ENCODE measurements around the gene SPATA19.

The SPATA19 gene

GRCh38 chr11:133845413-133845812 is at the start of gene SPATA19:
SPATA19 (minus strand) TSS chr11:133845513; CDS start chr11:133845446, 67 bp downstream.
- no peak within 1 kb of the TSS for H3K4me2 ChIP-seq (ENCODE audit: low read length)
- no peaks in the 10 kb centered on the region for H3K9me3 ChIP-seq (ENCODE audit: low read length)
- no peak within 1 kb of the TSS for H3K9ac ChIP-seq (ENCODE audit: low read length)
- no peaks in the 10 kb centered on the region for H3K4me1 ChIP-seq (ENCODE audit: insufficient read depth, low read length, severe bottlenecking)
- no peaks in the 10 kb centered on the region for H3K36me3 ChIP-seq (ENCODE audit: insufficient read depth, low read length)
- H3K27me3 ChIP-seq (ENCODE audit: insufficient read depth, low read length), result no peaks in the 10 kb centered on the region
- no peak within 1 kb of the TSS for H3K27ac ChIP-seq (ENCODE audit: low read depth, low read length, poor library complexity, severe bottlenecking)
- H3K4me3 ChIP-seq (ENCODE audit: low read depth, low read length, poor library complexity, severe bottlenecking), result no peak within 1 kb of the TSS
- no peaks in the 10 kb centered on the region for H4K20me1 ChIP-seq (ENCODE audit: insufficient read depth, low read length)
- no peak for TF ChIP-seq CTCF (IDR thresholded peaks at IDR 0.05; ENCODE audit: low read length)
- TF ChIP-seq EZH2 (IDR thresholded peaks at IDR 0.05; ENCODE audit: borderline replicate concordance, low read length), result no peak
- H3K9me2 ChIP-seq (ENCODE audit: low read depth, low read length), result no peaks in the 10 kb centered on the region
- no peaks in the 10 kb centered on the region for H3K79me2 ChIP-seq (ENCODE audit: insufficient read depth, low read length)
- no peaks in the 10 kb centered on the region for H3F3A ChIP-seq (ENCODE audit: insufficient read depth, low read length)
- no peak within 1 kb of the TSS for H2AFZ ChIP-seq (ENCODE audit: low read length)

- H3K9ac ChIP-seq (ENCODE audit: low read length), result no peak overlapping the region
These were observed 49.8 kb upstream of the SPATA19 start for GRCh38 chr11:133895061-133895479.

GRCh38 chr11:133893381-133893780 is 48.1 kb upstream of the SPATA19 start:
- H3K27me3 ChIP-seq (ENCODE audit: insufficient read depth, low read length), result no peaks in the 10 kb centered on the region
- H3K36me3 ChIP-seq (ENCODE audit: insufficient read depth, low read length), result no peaks in the 10 kb centered on the region
- no peak overlapping the region for H3K4me2 ChIP-seq (ENCODE audit: low read length)

More at GRCh38 chr11:133895061-133895479, 49.8 kb upstream of the SPATA19 start:
- Histone ChIP-seq H3K27me3 (ENCODE audit: insufficient read depth, low read length) (no peaks in the 10 kb centered on the region), H3K27ac (ENCODE audit: low read depth, low read length, poor library complexity, severe bottlenecking) (no peak overlapping the region), H3K9me2 (ENCODE audit: low read depth, low read length) (no peaks in the 10 kb centered on the region), H3K4me1 (ENCODE audit: insufficient read depth, low read length, severe bottlenecking) (no peaks in the 10 kb centered on the region), H3K9me3 (ENCODE audit: low read length) (no peaks in the 10 kb centered on the region), H3K36me3 (ENCODE audit: insufficient read depth, low read length) (no peaks in the 10 kb centered on the region), H3K79me2 (ENCODE audit: insufficient read depth, low read length) (no peaks in the 10 kb centered on the region), H3K4me3 (ENCODE audit: low read depth, low read length, poor library complexity, severe bottlenecking) (no peak overlapping the region), H4K20me1 (ENCODE audit: insufficient read depth, low read length) (no peaks in the 10 kb centered on the region), H3K4me2 (ENCODE audit: low read length) (no peak overlapping the region), H2AFZ (ENCODE audit: low read length) (no peak overlapping the region), H3F3A (ENCODE audit: insufficient read depth, low read length) (no peaks in the 10 kb centered on the region)
- TF ChIP-seq CTCF (IDR thresholded peaks at IDR 0.05; ENCODE audit: low read length) (no peak), EZH2 (IDR thresholded peaks at IDR 0.05; ENCODE audit: borderline replicate concordance, low read length) (no peak)

More at GRCh38 chr11:133893381-133893780, 48.1 kb upstream of the SPATA19 start:
- Histone ChIP-seq H3F3A (ENCODE audit: insufficient read depth, low read length) (no peaks in the 10 kb centered on the region), H3K9ac (ENCODE audit: low read length) (no peak overlapping the region), H2AFZ (ENCODE audit: low read length) (no peak overlapping the region), H3K4me3 (ENCODE audit: low read depth, low read length, poor library complexity, severe bottlenecking) (no peak overlapping the region), H3K9me2 (ENCODE audit: low read depth, low read length) (no peaks in the 10 kb centered on the region), H3K27ac (ENCODE audit: low read depth, low read length, poor library complexity, severe bottlenecking) (no peak overlapping the region), H3K79me2 (ENCODE audit: insufficient read depth, low read length) (no peaks in the 10 kb centered on the region), H4K20me1 (ENCODE audit: insufficient read depth, low read length) (no peaks in the 10 kb centered on the region), H3K9me3 (ENCODE audit: low read length) (no peaks in the 10 kb centered on the region), H3K4me1 (ENCODE audit: insufficient read depth, low read length, severe bottlenecking) (no peaks in the 10 kb centered on the region)
- TF ChIP-seq EZH2 (IDR thresholded peaks at IDR 0.05; ENCODE audit: borderline replicate concordance, low read length) (no peak), CTCF (IDR thresholded peaks at IDR 0.05; ENCODE audit: low read length) (no peak)
